ENCODE measurements around the gene CBX5. TPM values are rescaled to one million over a fixed set of nuclear protein-coding genes. Genes with fewer than 3 reads are reported as not detected.
A peak's percentile ranks its signal among the peaks of the same experiment; 100 is the strongest.

Gene CBX5
- total and polyA plus RNA-seq, 9 of the 15 experiments (the other 6 are each of a cell fraction or from before 2014, with no cell fraction given): 32.6 to 102 (median 59.2) TPM

- TF ChIP-seq, protein P1, sequence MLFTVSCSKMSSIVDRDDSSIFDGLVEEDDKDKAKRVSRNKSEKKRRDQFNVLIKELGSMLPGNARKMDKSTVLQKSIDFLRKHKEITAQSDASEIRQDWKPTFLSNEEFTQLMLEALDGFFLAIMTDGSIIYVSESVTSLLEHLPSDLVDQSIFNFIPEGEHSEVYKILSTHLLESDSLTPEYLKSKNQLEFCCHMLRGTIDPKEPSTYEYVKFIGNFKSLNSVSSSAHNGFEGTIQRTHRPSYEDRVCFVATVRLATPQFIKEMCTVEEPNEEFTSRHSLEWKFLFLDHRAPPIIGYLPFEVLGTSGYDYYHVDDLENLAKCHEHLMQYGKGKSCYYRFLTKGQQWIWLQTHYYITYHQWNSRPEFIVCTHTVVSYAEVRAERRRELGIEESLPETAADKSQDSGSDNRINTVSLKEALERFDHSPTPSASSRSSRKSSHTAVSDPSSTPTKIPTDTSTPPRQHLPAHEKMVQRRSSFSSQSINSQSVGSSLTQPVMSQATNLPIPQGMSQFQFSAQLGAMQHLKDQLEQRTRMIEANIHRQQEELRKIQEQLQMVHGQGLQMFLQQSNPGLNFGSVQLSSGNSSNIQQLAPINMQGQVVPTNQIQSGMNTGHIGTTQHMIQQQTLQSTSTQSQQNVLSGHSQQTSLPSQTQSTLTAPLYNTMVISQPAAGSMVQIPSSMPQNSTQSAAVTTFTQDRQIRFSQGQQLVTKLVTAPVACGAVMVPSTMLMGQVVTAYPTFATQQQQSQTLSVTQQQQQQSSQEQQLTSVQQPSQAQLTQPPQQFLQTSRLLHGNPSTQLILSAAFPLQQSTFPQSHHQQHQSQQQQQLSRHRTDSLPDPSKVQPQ (CRISPR knock-in tag; IDR thresholded peaks at IDR 0.05; ENCODE audit: borderline replicate concordance): no peak
- TF ChIP-seq FOXM1 (IDR thresholded peaks at IDR 0.05; ENCODE audit: low read depth): peak; percentile 91
- TF ChIP-seq FOXM1 (CRISPR knock-in tag; IDR thresholded peaks at IDR 0.05; ENCODE audit: low read depth): peak; percentile 65
- no peak for TF ChIP-seq ZNF12 (CRISPR knock-in tag; IDR thresholded peaks at IDR 0.05)
- TF ChIP-seq NR2C2 (CRISPR knock-in tag; IDR thresholded peaks at IDR 0.05): peak; percentile 86
- TF ChIP-seq NR2C2 (tag; IDR thresholded peaks at IDR 0.05): peak; percentile 87
- no peak for TF ChIP-seq ARID2 (IDR thresholded peaks at IDR 0.05)
- no peak for TF ChIP-seq ZNF507 (tag; conservative IDR thresholded peaks at IDR 0.05)
- TF ChIP-seq JUN (IDR thresholded peaks at IDR 0.05; ENCODE audit: borderline replicate concordance, low read depth, low read length): peak; percentile 17; the same call in 1 of the 2 replicates
- TF ChIP-seq JUN (CRISPR knock-in tag; IDR thresholded peaks at IDR 0.05; ENCODE audit: borderline replicate concordance): no peak
- no peak for TF ChIP-seq ZNF3 (CRISPR knock-in tag; IDR thresholded peaks at IDR 0.05)
- peak; percentile 95 for TF ChIP-seq CREM (IDR thresholded peaks at IDR 0.05; ENCODE audit: low read depth)
- TF ChIP-seq BCOR (IDR thresholded peaks at IDR 0.05): no peak
- no peak; the same call in 1 of the 2 replicates for TF ChIP-seq NFXL1 (CRISPR knock-in tag; IDR thresholded peaks at IDR 0.05)
- peak; percentile 94 for TF ChIP-seq SP1 (CRISPR knock-in tag; IDR thresholded peaks at IDR 0.05)
- no peak for TF ChIP-seq USF2 (CRISPR knock-in tag; IDR thresholded peaks at IDR 0.05)
- no peak for TF ChIP-seq RFX1 (IDR thresholded peaks at IDR 0.05)
- peak; percentile 74; the same call in 1 of the 2 replicates for TF ChIP-seq LEF1 (IDR thresholded peaks at IDR 0.05)
- TF ChIP-seq TCF7 (IDR thresholded peaks at IDR 0.05; ENCODE audit: borderline replicate concordance): no peak
- no peak for TF ChIP-seq ZNF699 (CRISPR knock-in tag; IDR thresholded peaks at IDR 0.05; ENCODE audit: insufficient replicate concordance)
- no peak for TF ChIP-seq FOXA1 (IDR thresholded peaks at IDR 0.05; ENCODE audit: borderline replicate concordance)
- TF ChIP-seq ZNF133 (CRISPR knock-in tag; IDR thresholded peaks at IDR 0.05): no peak
- no peak for TF ChIP-seq MXD1 (CRISPR knock-in tag; IDR thresholded peaks at IDR 0.05; ENCODE audit: borderline replicate concordance, poor library complexity, severe bottlenecking)
- TF ChIP-seq ZNF274 (IDR thresholded peaks at IDR 0.05; ENCODE audit: borderline replicate concordance, low read depth, low read length): no peak
- TF ChIP-seq PCBP2 (IDR thresholded peaks at IDR 0.05; ENCODE audit: low read depth, low read length, poor library complexity, severe bottlenecking): no peak
Observed at GRCh38 chr12:54280468-54281260, 742 bp upstream of the CBX5 start, which contains the start of gene HNRNPA1 (continued).
